GM18505 (cell line): ENCODE measurements around the gene SMAD9.

Experiments used
- ATAC-seq: cut with Tn5 transposase; IDR thresholded peaks from one replicate; pipeline ENCODE4 v1.9.1; 2021; ENCODE audit not compliant: unreplicated experiment
- POLR2A ChIP-seq: IDR thresholded peaks from 4 replicates; pipeline ENCODE4 v1.6.1; 2011; ENCODE audit warnings: borderline replicate concordance; ENCODE audit not compliant: insufficient read depth, insufficient read length; ENCODE audit errors: extremely low read depth

Gene SMAD9

GRCh38 chr13:36839981-36840380, 80.1 kb downstream of the SMAD9 start:
- no peak for ATAC-seq
- TF ChIP-seq POLR2A: no peak

GRCh38 chr13:36839281-36839680, 80.8 kb downstream of the SMAD9 start:
- no peak for TF ChIP-seq POLR2A
- ATAC-seq: no peak

GRCh38 chr13:36837354-36838092, 82.5 kb downstream of the SMAD9 start:
- ATAC-seq: no peak
- TF ChIP-seq POLR2A: no peak

- ATAC-seq: no peak
- TF ChIP-seq POLR2A: no peak
Measured at GRCh38 chr13:36834299-36834698, 85.7 kb downstream of the SMAD9 start.

GRCh38 chr13:36831291-36831690, 88.7 kb downstream of the SMAD9 start:
- ATAC-seq: no peak
- no peak for TF ChIP-seq POLR2A

- no peak for TF ChIP-seq POLR2A
- no peak for ATAC-seq
Measured at GRCh38 chr13:36829753-36830152, 90.3 kb downstream of the SMAD9 start.

GRCh38 chr13:36822785-36823184, 97.3 kb downstream of the SMAD9 start:
- TF ChIP-seq POLR2A: no peak
- no peak for ATAC-seq

- no peak for TF ChIP-seq POLR2A
- peak; percentile 32 for ATAC-seq
Measured at GRCh38 chr13:36820222-36820621, 99.8 kb downstream of the SMAD9 start.

GRCh38 chr13:36819739-36820090, 100.3 kb downstream of the SMAD9 start:
- TF ChIP-seq POLR2A: no peak
- peak; percentile 16 for ATAC-seq

GRCh38 chr13:36818804-36819738, 101.0 kb downstream of the SMAD9 start, which contains the start of gene RFXAP:
Gene RFXAP, plus strand, starts transcription at chr13:36819222. Its CDS starts 136 bp downstream, at chr13:36819358.
- peak; percentile 73 for TF ChIP-seq POLR2A
- peak; percentile 92 for ATAC-seq

- no peak for ATAC-seq
- no peak for TF ChIP-seq POLR2A
Measured at GRCh38 chr13:36817996-36818803, 101.8 kb downstream of the SMAD9 start.

GRCh38 chr13:36815062-36815461, 105.0 kb downstream of the SMAD9 start:
- no peak for TF ChIP-seq POLR2A
- ATAC-seq: no peak

GRCh38 chr13:36814465-36814864, 105.6 kb downstream of the SMAD9 start:
- ATAC-seq: no peak
- no peak for TF ChIP-seq POLR2A
